ENCODE measurements around the gene TSEN15.

DNA sequence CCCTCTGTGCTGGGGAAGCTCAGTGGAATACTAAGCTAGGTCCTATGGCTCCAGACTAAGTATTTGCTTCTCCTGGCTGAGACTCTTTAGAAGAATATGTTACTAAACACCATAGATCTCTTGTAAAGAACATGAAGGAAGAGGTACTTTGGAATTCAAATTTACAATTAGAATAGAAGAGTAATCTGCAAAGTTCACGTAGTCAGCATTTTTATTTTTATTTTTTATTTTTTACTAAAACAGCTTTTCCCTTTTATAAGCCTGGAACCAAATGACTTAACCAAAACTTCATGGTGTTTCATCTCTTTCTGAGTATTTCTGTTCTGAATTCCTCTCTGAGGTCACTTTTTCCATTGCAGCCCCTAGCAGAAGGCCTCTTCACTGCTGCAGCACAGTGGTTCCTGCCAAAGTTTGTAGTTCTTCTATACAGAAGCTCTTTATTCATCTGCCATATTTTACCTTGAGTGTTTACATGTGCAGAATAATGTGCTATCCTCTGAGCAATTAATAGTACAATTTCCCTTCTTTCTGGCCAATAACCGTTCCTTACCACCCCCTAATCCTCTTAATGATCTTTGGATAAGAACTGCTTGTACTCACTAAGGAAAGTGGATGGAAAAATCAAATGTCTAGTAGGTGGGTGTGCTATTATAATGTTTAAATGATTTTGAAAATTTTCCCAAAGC is 27.2 kb downstream of the TSEN15 start:
- TF ChIP-seq, protein P1, sequence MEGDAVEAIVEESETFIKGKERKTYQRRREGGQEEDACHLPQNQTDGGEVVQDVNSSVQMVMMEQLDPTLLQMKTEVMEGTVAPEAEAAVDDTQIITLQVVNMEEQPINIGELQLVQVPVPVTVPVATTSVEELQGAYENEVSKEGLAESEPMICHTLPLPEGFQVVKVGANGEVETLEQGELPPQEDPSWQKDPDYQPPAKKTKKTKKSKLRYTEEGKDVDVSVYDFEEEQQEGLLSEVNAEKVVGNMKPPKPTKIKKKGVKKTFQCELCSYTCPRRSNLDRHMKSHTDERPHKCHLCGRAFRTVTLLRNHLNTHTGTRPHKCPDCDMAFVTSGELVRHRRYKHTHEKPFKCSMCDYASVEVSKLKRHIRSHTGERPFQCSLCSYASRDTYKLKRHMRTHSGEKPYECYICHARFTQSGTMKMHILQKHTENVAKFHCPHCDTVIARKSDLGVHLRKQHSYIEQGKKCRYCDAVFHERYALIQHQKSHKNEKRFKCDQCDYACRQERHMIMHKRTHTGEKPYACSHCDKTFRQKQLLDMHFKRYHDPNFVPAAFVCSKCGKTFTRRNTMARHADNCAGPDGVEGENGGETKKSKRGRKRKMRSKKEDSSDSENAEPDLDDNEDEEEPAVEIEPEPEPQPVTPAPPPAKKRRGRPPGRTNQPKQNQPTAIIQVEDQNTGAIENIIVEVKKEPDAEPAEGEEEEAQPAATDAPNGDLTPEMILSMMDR (IDR thresholded peaks at IDR 0.05), result no peak
- no peak for TF ChIP-seq POLR2A (IDR thresholded peaks at IDR 0.05)
